Chondrocyte (in vitro differentiated cells): ENCODE data around the gene TRIM34. TPM values are rescaled to one million over a fixed set of nuclear protein-coding genes. Genes with fewer than 3 reads are reported as not detected.
"Not testable (repeated sequence)": the region's sequence is repeated elsewhere in the genome, so short reads cannot be mapped to it uniquely, and the experiment has no call there.

Experiments
- DNase-seq: peaks from one replicate; pipeline ENCODE4 v3.0.0; 2021; ENCODE audit warnings: mixed read lengths, low spot score
- H3K27ac Mint-ChIP-seq: one replicate; pipeline ENCODE4 v1.8.0; 2021; ENCODE audit warnings: mild to moderate bottlenecking, moderate library complexity, mixed read lengths; ENCODE audit not compliant: unreplicated experiment
- H3K27me3 Mint-ChIP-seq: 2 replicates; pipeline ENCODE4 v1.8.0; 2021; ENCODE audit warnings: low read depth, mixed read lengths
- H3K36me3 Mint-ChIP-seq: 2 replicates; pipeline ENCODE4 v1.8.0; 2021; ENCODE audit warnings: low read depth, mixed read lengths
- H3K4me1 Mint-ChIP-seq: 2 replicates; pipeline ENCODE4 v1.8.0; 2021; ENCODE audit warnings: low read depth, mild to moderate bottlenecking, mixed read lengths
- H3K4me3 Mint-ChIP-seq: one replicate; pipeline ENCODE4 v1.8.0; 2021; ENCODE audit warnings: mild to moderate bottlenecking, moderate library complexity, mixed read lengths; ENCODE audit not compliant: unreplicated experiment
- H3K9me3 Mint-ChIP-seq: 2 replicates; pipeline ENCODE4 v1.8.0; 2021; ENCODE audit warnings: low read depth, mixed read lengths
- CTCF ChIP-seq: fragments of 200-600 bp; sonication (generic); IDR thresholded peaks from 2 replicates; pipeline ENCODE4 v1.5.0; 2021; ENCODE audit warnings: antibody characterized with exemption, mild to moderate bottlenecking, moderate library complexity
- long read RNA-seq: library from polyadenylated mRNA; stranded (forward); transcript quantifications from one replicate; pipeline ENCODE4 v2.0.0, GENCODE V29; 2021
- total RNA-seq: library from RNA; stranded (reverse); gene quantifications from 3 replicates; pipeline ENCODE4 v1.2.1, GENCODE V29; 2021

Gene TRIM34
- 1.6 to 4.0 TPM (median 2.1 TPM) in 3 replicates for total RNA-seq
- long read RNA-seq, partial matches to known transcripts: 0 of 2 reads
- long read RNA-seq, other reads (novel, unspliced or antisense): 0 of 2 reads

GRCh38 chr11:5624489-5625279 is at the start of gene TRIM34:
TSS of gene TRIM34 (plus strand) at chr11:5625001. CDS start at chr11:5632332, 7,331 bp downstream.
- no peaks in the 10 kb centered on the region for H3K36me3 Mint-ChIP-seq
- H3K4me3 Mint-ChIP-seq: peak within 1 kb of the TSS; percentile 83
- H3K27me3 Mint-ChIP-seq: no peaks in the 10 kb centered on the region
- no peak for TF ChIP-seq CTCF
- H3K27ac Mint-ChIP-seq: peak within 1 kb of the TSS; percentile 50
- no peaks in the 10 kb centered on the region for H3K9me3 Mint-ChIP-seq
- H3K4me1 Mint-ChIP-seq: peaks cover 43% of the 10 kb centered on the region
- no peak for DNase-seq

- H3K9me3 Mint-ChIP-seq: no peaks in the 10 kb centered on the region
- no peaks in the 10 kb centered on the region for H3K4me1 Mint-ChIP-seq
- H3K4me3 Mint-ChIP-seq: no peak overlapping the region
- DNase-seq: no peak
- H3K27ac Mint-ChIP-seq: no peak overlapping the region
- no peaks in the 10 kb centered on the region for H3K36me3 Mint-ChIP-seq
- peaks cover 5% of the 10 kb centered on the region for H3K27me3 Mint-ChIP-seq
- no peak for TF ChIP-seq CTCF
Observed at GRCh38 chr11:5575152-5575551, 49.6 kb upstream of the TRIM34 start.

- Mint-ChIP-seq H3K36me3 (no peaks in the 10 kb centered on the region), H3K27ac (no peak overlapping the region), H3K27me3 (peaks cover 2% of the 10 kb centered on the region), H3K9me3 (no peaks in the 10 kb centered on the region), H3K4me1 (no peaks in the 10 kb centered on the region), H3K4me3 (no peak overlapping the region)
- no peak for TF ChIP-seq CTCF
- no peak for DNase-seq
Observed at GRCh38 chr11:5577101-5577500, 47.7 kb upstream of the TRIM34 start.

- no peak within 1 kb of the TSS for H3K4me3 Mint-ChIP-seq
- no peak within 1 kb of the TSS for H3K27ac Mint-ChIP-seq
- H3K4me1 Mint-ChIP-seq: no peaks in the 10 kb centered on the region
- peaks cover 2% of the 10 kb centered on the region for H3K27me3 Mint-ChIP-seq
- H3K9me3 Mint-ChIP-seq: peaks cover 5% of the 10 kb centered on the region
- H3K36me3 Mint-ChIP-seq: no peaks in the 10 kb centered on the region
- no peak for TF ChIP-seq CTCF
- DNase-seq: no peak
Observed at GRCh38 chr11:5580577-5580976, 44.2 kb upstream of the TRIM34 start, which contains the start of gene OR52B6. TSS of gene OR52B6 (plus strand) at chr11:5580877. CDS start at chr11:5580877, 0 bp downstream.

- Mint-ChIP-seq H3K4me3 (no peak overlapping the region), H3K27ac (no peak overlapping the region), H3K9me3 (peaks cover 5% of the 10 kb centered on the region), H3K4me1 (no peaks in the 10 kb centered on the region), H3K27me3 (peaks cover 2% of the 10 kb centered on the region), H3K36me3 (no peaks in the 10 kb centered on the region)
- no peak for DNase-seq
- TF ChIP-seq CTCF: no peak
Observed at GRCh38 chr11:5581014-5581413, 43.8 kb upstream of the TRIM34 start.

GRCh38 chr11:5584458-5584857 is 40.3 kb upstream of the TRIM34 start:
- not testable (repeated sequence) for H3K36me3 Mint-ChIP-seq, H3K4me3 Mint-ChIP-seq, H3K27ac Mint-ChIP-seq, H3K27me3 Mint-ChIP-seq, H3K4me1 Mint-ChIP-seq, H3K9me3 Mint-ChIP-seq, DNase-seq

- not testable (repeated sequence) for H3K4me3 Mint-ChIP-seq, H3K36me3 Mint-ChIP-seq, H3K9me3 Mint-ChIP-seq, H3K27me3 Mint-ChIP-seq, H3K27ac Mint-ChIP-seq, DNase-seq
- H3K4me1 Mint-ChIP-seq: peaks cover 13% of the 10 kb centered on the region
Observed at GRCh38 chr11:5589906-5590305, 34.9 kb upstream of the TRIM34 start.
